ENCODE results near the gene ERFL.
"Not testable (repeated sequence)": the region's sequence is repeated elsewhere in the genome, so short reads cannot be mapped to it uniquely, and the experiment has no call there.

The ERFL gene

DNA sequence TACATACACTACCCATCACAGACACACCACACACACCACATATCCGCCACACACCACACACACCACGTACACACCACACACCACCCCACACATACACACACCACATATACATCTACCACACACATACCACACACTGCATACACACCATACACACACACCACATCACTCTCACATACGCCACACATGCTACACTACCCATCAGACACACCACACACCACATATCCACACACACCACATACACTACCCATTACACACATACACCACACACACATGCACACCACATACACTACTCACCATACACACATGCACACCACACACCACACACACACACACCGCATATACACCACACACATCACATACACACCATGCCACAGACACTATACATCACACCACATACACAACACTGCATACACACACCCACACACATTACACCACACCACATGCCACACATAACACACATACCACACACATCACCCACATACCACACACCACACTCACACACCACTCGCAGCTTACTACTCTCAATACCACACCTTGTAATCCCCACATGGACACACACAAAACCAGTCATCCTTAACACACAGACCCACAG lies 9.5 kb downstream of the ERFL start:
- TF ChIP-seq, protein P1, sequence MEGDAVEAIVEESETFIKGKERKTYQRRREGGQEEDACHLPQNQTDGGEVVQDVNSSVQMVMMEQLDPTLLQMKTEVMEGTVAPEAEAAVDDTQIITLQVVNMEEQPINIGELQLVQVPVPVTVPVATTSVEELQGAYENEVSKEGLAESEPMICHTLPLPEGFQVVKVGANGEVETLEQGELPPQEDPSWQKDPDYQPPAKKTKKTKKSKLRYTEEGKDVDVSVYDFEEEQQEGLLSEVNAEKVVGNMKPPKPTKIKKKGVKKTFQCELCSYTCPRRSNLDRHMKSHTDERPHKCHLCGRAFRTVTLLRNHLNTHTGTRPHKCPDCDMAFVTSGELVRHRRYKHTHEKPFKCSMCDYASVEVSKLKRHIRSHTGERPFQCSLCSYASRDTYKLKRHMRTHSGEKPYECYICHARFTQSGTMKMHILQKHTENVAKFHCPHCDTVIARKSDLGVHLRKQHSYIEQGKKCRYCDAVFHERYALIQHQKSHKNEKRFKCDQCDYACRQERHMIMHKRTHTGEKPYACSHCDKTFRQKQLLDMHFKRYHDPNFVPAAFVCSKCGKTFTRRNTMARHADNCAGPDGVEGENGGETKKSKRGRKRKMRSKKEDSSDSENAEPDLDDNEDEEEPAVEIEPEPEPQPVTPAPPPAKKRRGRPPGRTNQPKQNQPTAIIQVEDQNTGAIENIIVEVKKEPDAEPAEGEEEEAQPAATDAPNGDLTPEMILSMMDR (IDR thresholded peaks at IDR 0.05; ENCODE audit: extremely low read depth, insufficient read depth, missing control alignments), result no peak
- in situ Hi-C loops (cut with MboI; ENCODE audit: low pct_unique_long_range_greater_than_20kb, low sequenced_read_pairs, unreplicated experiment), result no loop called here
- no peak for DNase-seq (ENCODE audit: low spot score)

DNA sequence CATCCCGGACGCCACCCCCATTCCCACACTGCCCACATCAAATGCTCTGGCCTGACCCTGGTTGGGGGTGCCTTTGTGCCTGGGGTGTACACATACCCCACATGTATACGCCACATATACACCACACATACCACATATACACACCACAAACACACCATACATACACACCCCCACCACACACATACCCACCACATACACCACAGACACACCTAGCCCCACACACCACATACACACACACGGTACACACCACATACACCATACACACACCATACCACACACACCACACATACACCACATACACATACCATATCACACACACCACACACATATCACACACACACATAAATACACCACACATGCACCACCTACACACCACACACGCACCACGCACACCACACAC lies 10.2 kb downstream of the ERFL start:
- no peak for DNase-seq (ENCODE audit: low spot score)
- in situ Hi-C loops (cut with MboI; ENCODE audit: low pct_unique_long_range_greater_than_20kb, low sequenced_read_pairs, unreplicated experiment), result no loop called here
- TF ChIP-seq, protein P1 (IDR thresholded peaks at IDR 0.05; ENCODE audit: extremely low read depth, insufficient read depth, missing control alignments), result no peak

DNA sequence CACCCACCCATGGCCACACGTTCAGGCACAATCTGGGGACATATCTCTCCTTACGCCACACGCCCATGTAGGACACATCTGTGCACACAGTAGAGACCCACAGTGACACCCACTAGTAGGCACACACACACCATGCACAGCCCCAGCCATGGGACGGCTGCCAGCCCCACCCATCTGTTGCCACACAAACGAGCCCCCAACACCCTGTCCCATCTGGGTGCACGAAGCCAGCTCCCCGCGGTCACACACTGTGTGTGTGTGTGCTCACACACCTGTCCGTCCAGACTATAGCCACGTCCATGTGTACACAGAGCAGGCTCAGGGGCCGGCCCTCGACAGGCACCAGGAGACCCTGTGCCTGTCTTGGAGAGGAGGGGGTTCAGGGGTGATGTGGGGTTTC lies 10.6 kb downstream of the ERFL start:
- no peak for DNase-seq (ENCODE audit: low spot score)
- TF ChIP-seq, protein P1 (IDR thresholded peaks at IDR 0.05; ENCODE audit: extremely low read depth, insufficient read depth, missing control alignments), result no peak
- in situ Hi-C loops (cut with MboI; ENCODE audit: low pct_unique_long_range_greater_than_20kb, low sequenced_read_pairs, unreplicated experiment), result no loop called here

DNA sequence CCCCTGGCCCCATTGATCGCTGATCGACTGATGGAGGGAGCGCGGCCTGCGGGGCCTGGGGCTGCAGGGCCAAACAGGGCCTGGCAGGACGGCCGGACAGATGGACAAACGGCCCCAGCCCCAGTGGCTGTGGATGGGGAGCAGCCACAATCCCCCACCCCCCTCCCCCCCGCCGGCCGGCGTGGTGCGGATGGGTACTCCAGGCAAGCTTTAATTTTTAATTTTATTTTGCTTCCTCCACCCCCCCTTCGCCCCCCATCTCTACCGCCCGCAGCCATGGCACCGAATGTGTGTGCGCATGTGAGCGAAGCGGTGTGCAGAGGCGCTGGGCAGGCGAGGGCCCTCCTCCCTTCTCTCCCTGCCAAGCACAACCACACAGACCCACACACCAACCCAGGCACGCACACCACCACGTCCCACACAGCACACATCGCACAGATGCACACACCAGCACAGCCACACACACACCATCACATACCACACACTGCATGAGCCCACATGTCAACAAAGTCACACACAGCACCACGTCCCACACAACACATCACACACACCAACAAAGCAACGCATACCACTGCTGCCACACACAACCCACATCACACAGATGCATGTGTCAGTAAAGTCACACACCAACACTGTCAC lies 12.4 kb downstream of the ERFL start:
- in situ Hi-C loops (cut with MboI; ENCODE audit: low pct_unique_long_range_greater_than_20kb, low sequenced_read_pairs, unreplicated experiment), result no loop called here
- no peak for DNase-seq (ENCODE audit: low spot score)
- TF ChIP-seq, protein P1 (IDR thresholded peaks at IDR 0.05; ENCODE audit: extremely low read depth, insufficient read depth, missing control alignments), result no peak

DNA sequence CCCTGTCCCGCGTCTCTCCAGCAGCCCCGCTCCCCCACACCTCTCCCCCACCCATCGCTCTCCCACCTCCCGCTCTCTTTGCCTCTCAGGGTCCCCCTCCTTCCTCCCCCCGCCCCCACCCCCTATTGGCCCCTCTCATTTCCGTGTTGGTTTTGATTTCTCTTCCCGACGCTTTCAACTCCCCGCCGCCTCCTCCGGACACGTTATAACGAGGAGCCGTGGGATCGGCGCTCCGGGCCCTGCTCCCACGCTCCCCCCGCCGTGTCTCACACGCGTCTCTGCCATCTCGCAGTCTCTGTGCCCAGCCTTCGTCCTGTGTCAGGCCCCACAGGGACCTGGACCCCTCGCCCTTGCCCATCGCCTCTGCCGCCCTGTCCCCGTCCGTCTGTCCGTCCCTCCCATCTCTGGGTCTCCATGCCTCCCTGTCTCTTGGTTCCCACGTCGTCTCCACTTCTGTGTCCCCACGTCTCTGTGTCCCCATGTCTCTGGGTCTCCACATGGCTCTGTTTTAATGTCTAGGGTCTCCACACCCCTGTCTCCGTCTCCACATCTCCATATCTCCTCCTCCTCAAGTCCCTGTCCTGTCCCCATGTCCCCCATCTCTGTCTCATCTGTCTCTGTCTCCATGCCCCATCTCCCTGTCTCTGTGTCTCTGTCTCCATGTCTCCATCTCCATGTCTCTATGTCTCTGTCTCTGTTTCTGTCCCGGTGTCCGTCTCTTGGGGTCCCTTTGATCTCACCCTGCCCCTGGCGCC lies 13.1 kb downstream of the ERFL start:
- DNase-seq (ENCODE audit: low spot score), result no peak
- in situ Hi-C loops (cut with MboI; ENCODE audit: low pct_unique_long_range_greater_than_20kb, low sequenced_read_pairs, unreplicated experiment), result no loop called here
- TF ChIP-seq, protein P1 (IDR thresholded peaks at IDR 0.05; ENCODE audit: extremely low read depth, insufficient read depth, missing control alignments), result no peak

DNA sequence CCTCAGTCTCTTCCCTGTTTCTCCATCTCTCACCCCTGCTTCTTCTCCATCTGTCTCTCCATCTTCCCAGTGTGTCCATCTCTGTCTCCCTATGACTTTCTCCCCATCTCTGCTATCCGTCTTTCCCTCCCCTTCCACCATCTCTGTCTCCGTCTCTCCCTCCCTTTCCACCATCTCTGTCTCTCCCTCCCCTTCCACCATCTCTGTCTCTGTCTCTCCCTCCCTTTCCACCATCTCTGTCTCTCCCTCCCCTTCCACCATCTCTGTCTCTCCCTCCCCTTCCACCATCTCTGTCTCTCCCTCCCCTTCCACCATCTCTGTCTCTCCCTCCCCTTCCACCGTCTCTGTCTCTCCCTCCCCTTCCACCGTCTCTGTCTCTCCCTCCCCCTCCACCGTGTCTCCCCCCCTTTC lies 13.8 kb downstream of the ERFL start:
- DNase-seq (ENCODE audit: low spot score); in situ Hi-C loops (cut with MboI; ENCODE audit: low pct_unique_long_range_greater_than_20kb, low sequenced_read_pairs, unreplicated experiment): not testable (repeated sequence)

Measured in GM13977 (cell line).